A673 (cell line): ENCODE measurements around the gene SYNC. TPM values are rescaled to one million over a fixed set of nuclear protein-coding genes. Genes with fewer than 3 reads are reported as not detected.

ENCODE experiments used
- BruUV-seq: library from RNA; stranded (reverse); fragments of 400-500 nt; replicated peaks from 2 replicates; lab custom pipeline; 2021; lab: Mats Ljungman, UMichigan
- CTCF ChIA-PET: fragments of 300-600 bp; sonication (Branson Sonifier 250); formaldehyde crosslinking; loops from one replicate; lab custom pipeline; 2022; ENCODE audit warnings: antibody characterized with exemption; lab: Charles Lee
- POLR2A ChIA-PET: fragments of 300-600 bp; sonication (Branson Sonifier 250); formaldehyde crosslinking; loops from one replicate; lab custom pipeline; 2022; ENCODE audit warnings: antibody characterized with exemption; ENCODE audit not compliant: low non-redundant PET; lab: Charles Lee
- DNase-seq: peaks from one replicate; pipeline ENCODE4 v3.0.0-alpha.2; 2015; ENCODE audit warnings: low spot score
- H3K27ac ChIP-seq: fragments of 200-600 bp; sonication (generic); 2 replicates; pipeline ENCODE4 v1.5.1; 2016; ENCODE audit warnings: mixed run types, low read depth, mild to moderate bottlenecking, mixed read lengths, antibody characterized with exemption, low read length; ENCODE audit not compliant: poor library complexity, severe bottlenecking
- H3K27me3 ChIP-seq: fragments of 200-600 bp; sonication (generic); replicated peaks from 2 replicates; pipeline ENCODE4 v1.6.1; 2017; ENCODE audit warnings: mixed run types, low read depth, mild to moderate bottlenecking, mixed read lengths, antibody characterized with exemption, low read length; ENCODE audit not compliant: insufficient read depth, poor library complexity
- H3K36me3 ChIP-seq: fragments of 200-600 bp; sonication (generic); 2 replicates; pipeline ENCODE4 v1.6.1; 2016; ENCODE audit warnings: mixed run types, mild to moderate bottlenecking, mixed read lengths, antibody characterized with exemption, low read length; ENCODE audit not compliant: insufficient read depth, poor library complexity, severe bottlenecking
- H3K4me1 ChIP-seq: fragments of 200-600 bp; sonication (generic); 2 replicates; pipeline ENCODE4 v1.6.1; 2017; ENCODE audit warnings: mixed run types, mild to moderate bottlenecking, mixed read lengths, antibody characterized with exemption, low read length; ENCODE audit not compliant: insufficient read depth, poor library complexity, severe bottlenecking
- H3K4me3 ChIP-seq: fragments of 200-600 bp; sonication (generic); 2 replicates; pipeline ENCODE4 v1.5.1; 2016; ENCODE audit warnings: low read depth, mixed run types, mild to moderate bottlenecking, mixed read lengths, low read length; ENCODE audit not compliant: poor library complexity, severe bottlenecking
- H3K9me3 ChIP-seq: fragments of 200-600 bp; sonication (generic); 2 replicates; pipeline ENCODE4 v1.6.1; 2016; ENCODE audit warnings: mixed run types, low read depth, mild to moderate bottlenecking, mixed read lengths, antibody characterized with exemption, low read length; ENCODE audit not compliant: poor library complexity, severe bottlenecking
- EZH2 ChIP-seq: fragments of 200-600 bp; sonication (generic); IDR thresholded peaks from 2 replicates; pipeline ENCODE4 v1.6.1; 2017; ENCODE audit warnings: borderline replicate concordance, low read depth, mild to moderate bottlenecking, mixed read lengths, antibody characterized with exemption, low read length; ENCODE audit not compliant: poor library complexity, severe bottlenecking
- intact Hi-C: fragments of 100-400 bp; cut with micrococcal nuclease; formaldehyde crosslinking; loops from one replicate; pipeline ENCODE4 v1.10.0; 2022; ENCODE audit not compliant: unreplicated experiment
- total RNA-seq: library from RNA; stranded (reverse); gene quantifications from 2 replicates; pipeline ENCODE4 v1.2.3, GENCODE V29; 2021
- TF ChIP-seq, protein P1 (sequence below): fragments of 300-800, 200-600 bp; sonication (generic); conservative IDR thresholded peaks from 2 replicates; pipeline ENCODE4 v1.5.1; 2017; ENCODE audit warnings: low read depth, mild to moderate bottlenecking, antibody characterized with exemption, low read length, moderate library complexity, mixed read lengths

Gene SYNC
- total RNA-seq, 1 experiment from 2014 or later = 0.71 TPM

GRCh38 chr1:32685498-32685897 is 17.1 kb downstream of the SYNC start:
- BruUV-seq = no TSS peak
- Histone ChIP-seq H3K27ac (no peak overlapping the region), H3K9me3 (no peaks in the 10 kb centered on the region), H3K4me3 (no peak overlapping the region), H3K36me3 (peaks cover 57% of the 10 kb centered on the region), H3K27me3 (no peaks in the 10 kb centered on the region), H3K4me1 (no peaks in the 10 kb centered on the region)
- no peak for DNase-seq
- ChIA-PET CTCF (no interaction called here), POLR2A (no interaction called here)
- intact Hi-C loops = no loop called here
- TF ChIP-seq, protein P1, sequence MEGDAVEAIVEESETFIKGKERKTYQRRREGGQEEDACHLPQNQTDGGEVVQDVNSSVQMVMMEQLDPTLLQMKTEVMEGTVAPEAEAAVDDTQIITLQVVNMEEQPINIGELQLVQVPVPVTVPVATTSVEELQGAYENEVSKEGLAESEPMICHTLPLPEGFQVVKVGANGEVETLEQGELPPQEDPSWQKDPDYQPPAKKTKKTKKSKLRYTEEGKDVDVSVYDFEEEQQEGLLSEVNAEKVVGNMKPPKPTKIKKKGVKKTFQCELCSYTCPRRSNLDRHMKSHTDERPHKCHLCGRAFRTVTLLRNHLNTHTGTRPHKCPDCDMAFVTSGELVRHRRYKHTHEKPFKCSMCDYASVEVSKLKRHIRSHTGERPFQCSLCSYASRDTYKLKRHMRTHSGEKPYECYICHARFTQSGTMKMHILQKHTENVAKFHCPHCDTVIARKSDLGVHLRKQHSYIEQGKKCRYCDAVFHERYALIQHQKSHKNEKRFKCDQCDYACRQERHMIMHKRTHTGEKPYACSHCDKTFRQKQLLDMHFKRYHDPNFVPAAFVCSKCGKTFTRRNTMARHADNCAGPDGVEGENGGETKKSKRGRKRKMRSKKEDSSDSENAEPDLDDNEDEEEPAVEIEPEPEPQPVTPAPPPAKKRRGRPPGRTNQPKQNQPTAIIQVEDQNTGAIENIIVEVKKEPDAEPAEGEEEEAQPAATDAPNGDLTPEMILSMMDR = no peak
- TF ChIP-seq EZH2 = no peak

GRCh38 chr1:32684167-32684811 is 18.3 kb downstream of the SYNC start:
- intact Hi-C loops = no loop called here
- TF ChIP-seq, protein P1 = no peak
- TF ChIP-seq EZH2 = no peak
- Histone ChIP-seq H3K27ac (no peak overlapping the region), H3K9me3 (no peaks in the 10 kb centered on the region), H3K36me3 (peaks cover 67% of the 10 kb centered on the region), H3K4me3 (no peak overlapping the region), H3K4me1 (no peaks in the 10 kb centered on the region), H3K27me3 (no peaks in the 10 kb centered on the region)
- DNase-seq = no peak
- BruUV-seq = no TSS peak
- ChIA-PET POLR2A (no interaction called here), CTCF (no interaction called here)

- peaks cover 76% of the 10 kb centered on the region for H3K36me3 ChIP-seq
These were observed 19.2 kb downstream of the SYNC start for GRCh38 chr1:32683397-32683796.

More at GRCh38 chr1:32683397-32683796, 19.2 kb downstream of the SYNC start:
- intact Hi-C loops = no loop called here
- no peaks in the 10 kb centered on the region for H3K9me3 ChIP-seq
- H3K4me3 ChIP-seq = no peak overlapping the region
- no TSS peak for BruUV-seq
- H3K27ac ChIP-seq = no peak overlapping the region
- ChIA-PET CTCF (no interaction called here), POLR2A (no interaction called here)
- no peaks in the 10 kb centered on the region for H3K4me1 ChIP-seq
- TF ChIP-seq EZH2 = no peak
- TF ChIP-seq, protein P1 = no peak
- no peak for DNase-seq
- H3K27me3 ChIP-seq = no peaks in the 10 kb centered on the region
